Measurements from ENCODE around the gene STX5.

The STX5 gene

GRCh38 chr11:62817129-62817528 lies 14.7 kb downstream of the STX5 start:
- no peaks in the 10 kb centered on the region for H3K9me3 ChIP-seq (ENCODE audit: control insufficient read depth, insufficient read depth, low read depth, low read length)
- no peak overlapping the region for H3K27ac ChIP-seq (ENCODE audit: low read depth, low read length)
- H3K4me3 ChIP-seq (ENCODE audit: low read depth, low read length): no peak overlapping the region
- H3K27me3 ChIP-seq (ENCODE audit: control insufficient read depth, insufficient read depth, low read length): no peaks in the 10 kb centered on the region
- peaks cover 37% of the 10 kb centered on the region for H3K36me3 ChIP-seq (ENCODE audit: control insufficient read depth, insufficient read depth, low read length)
- no peak overlapping the region for H3K9ac ChIP-seq (ENCODE audit: low read length)
- H3K4me1 ChIP-seq (ENCODE audit: control insufficient read depth, insufficient read depth, low read length): no peaks in the 10 kb centered on the region

- Histone ChIP-seq H3K4me1 (ENCODE audit: control insufficient read depth, insufficient read depth, low read length) (no peaks in the 10 kb centered on the region), H3K27ac (ENCODE audit: low read depth, low read length) (no peak overlapping the region), H3K9me3 (ENCODE audit: control insufficient read depth, insufficient read depth, low read depth, low read length) (no peaks in the 10 kb centered on the region), H3K9ac (ENCODE audit: low read length) (no peak overlapping the region), H3K36me3 (ENCODE audit: control insufficient read depth, insufficient read depth, low read length) (peaks cover 32% of the 10 kb centered on the region), H3K4me3 (ENCODE audit: low read depth, low read length) (no peak overlapping the region), H3K27me3 (ENCODE audit: control insufficient read depth, insufficient read depth, low read length) (no peaks in the 10 kb centered on the region)
Observed at GRCh38 chr11:62816557-62816956, 15.3 kb downstream of the STX5 start.

DNA sequence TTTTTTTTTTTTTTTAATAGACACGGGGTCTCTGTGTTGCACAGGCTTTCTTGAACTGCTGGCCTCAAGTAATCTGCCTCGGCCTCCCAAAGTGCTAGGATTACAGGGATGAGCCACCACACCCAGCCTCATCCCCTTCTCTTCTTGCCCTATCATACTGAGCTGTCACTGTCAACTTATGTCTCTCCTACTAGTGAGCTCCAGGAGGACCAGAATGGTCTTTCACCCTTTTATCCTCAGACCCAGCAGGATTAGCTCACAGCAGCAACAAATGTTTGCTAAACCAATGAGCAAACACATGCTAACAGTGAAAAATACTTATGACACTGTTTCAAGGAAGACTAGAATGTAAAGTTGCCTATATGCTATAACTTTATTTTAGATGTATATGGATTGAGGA lies 20.2 kb downstream of the STX5 start:
- Histone ChIP-seq H3K36me3 (ENCODE audit: control insufficient read depth, insufficient read depth, low read length) (peaks cover 3% of the 10 kb centered on the region), H3K27ac (ENCODE audit: low read depth, low read length) (no peak overlapping the region), H3K9ac (ENCODE audit: low read length) (no peak overlapping the region), H3K27me3 (ENCODE audit: control insufficient read depth, insufficient read depth, low read length) (no peaks in the 10 kb centered on the region), H3K4me1 (ENCODE audit: control insufficient read depth, insufficient read depth, low read length) (peaks cover 2% of the 10 kb centered on the region; the same call in 1 of the 2 replicates), H3K9me3 (ENCODE audit: control insufficient read depth, insufficient read depth, low read depth, low read length) (no peaks in the 10 kb centered on the region), H3K4me3 (ENCODE audit: low read depth, low read length) (no peak overlapping the region)

GRCh38 chr11:62810748-62811147 lies 21.1 kb downstream of the STX5 start:
- H3K36me3 ChIP-seq (ENCODE audit: control insufficient read depth, insufficient read depth, low read length): 0 out of 2 replicates have a peak, but pooled peaks cover under 1% of the 10 kb centered on the region
- no peak overlapping the region for H3K9ac ChIP-seq (ENCODE audit: low read length)
- no peak overlapping the region for H3K27ac ChIP-seq (ENCODE audit: low read depth, low read length)
- H3K9me3 ChIP-seq (ENCODE audit: control insufficient read depth, insufficient read depth, low read depth, low read length): no peaks in the 10 kb centered on the region
- H3K27me3 ChIP-seq (ENCODE audit: control insufficient read depth, insufficient read depth, low read length): no peaks in the 10 kb centered on the region
- no peak overlapping the region for H3K4me3 ChIP-seq (ENCODE audit: low read depth, low read length)
- H3K4me1 ChIP-seq (ENCODE audit: control insufficient read depth, insufficient read depth, low read length): peaks cover 9% of the 10 kb centered on the region; the same call in 1 of the 2 replicates

GRCh38 chr11:62806611-62807121 lies 25.2 kb downstream of the STX5 start:
- peak overlapping the region; percentile 91 for H3K4me3 ChIP-seq (ENCODE audit: low read depth, low read length)
- no peaks in the 10 kb centered on the region for H3K27me3 ChIP-seq (ENCODE audit: control insufficient read depth, insufficient read depth, low read length)
- peaks cover 18% of the 10 kb centered on the region for H3K36me3 ChIP-seq (ENCODE audit: control insufficient read depth, insufficient read depth, low read length)
- H3K9ac ChIP-seq (ENCODE audit: low read length): no peak overlapping the region
- H3K9me3 ChIP-seq (ENCODE audit: control insufficient read depth, insufficient read depth, low read depth, low read length): no peaks in the 10 kb centered on the region
- H3K27ac ChIP-seq (ENCODE audit: low read depth, low read length): no peak overlapping the region; the same call in 1 of the 2 replicates
- peaks cover 9% of the 10 kb centered on the region; the same call in 1 of the 2 replicates for H3K4me1 ChIP-seq (ENCODE audit: control insufficient read depth, insufficient read depth, low read length)

DNA sequence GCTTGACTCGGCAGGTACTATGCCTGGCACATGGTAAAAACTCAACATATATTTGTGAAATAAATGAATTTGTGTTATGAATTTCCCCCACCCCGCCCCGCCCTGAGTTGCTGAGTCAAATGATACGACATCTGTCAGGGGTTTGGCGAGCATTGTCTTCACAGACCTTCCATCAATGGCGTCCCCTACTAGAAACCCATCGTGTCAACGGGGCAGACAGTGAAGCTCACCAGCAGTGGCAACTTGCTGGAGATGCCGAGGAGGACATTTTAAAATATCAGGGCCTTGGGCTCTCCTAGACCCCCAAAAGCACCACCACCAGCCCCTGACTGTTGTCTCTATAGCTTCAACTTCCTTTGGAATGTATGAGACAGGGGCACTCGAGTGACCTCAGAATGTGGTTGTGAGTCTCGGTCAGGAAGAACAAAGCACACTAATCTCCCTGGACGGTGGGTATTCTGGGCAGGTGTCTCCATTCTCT lies 25.9 kb downstream of the STX5 start:
- H3K27ac ChIP-seq (ENCODE audit: low read depth, low read length): no peak overlapping the region; the same call in 1 of the 2 replicates

GRCh38 chr11:62805076-62805892 lies 26.6 kb downstream of the STX5 start, which contains the start of gene NXF1:
NXF1 (minus strand) TSS chr11:62805440; CDS start chr11:62805356, 84 bp downstream.
- H3K27me3 ChIP-seq (ENCODE audit: control insufficient read depth, insufficient read depth, low read length): no peaks in the 10 kb centered on the region
- peak within 1 kb of the TSS; percentile 91 for H3K4me3 ChIP-seq (ENCODE audit: low read depth, low read length)
- peaks cover 32% of the 10 kb centered on the region for H3K36me3 ChIP-seq (ENCODE audit: control insufficient read depth, insufficient read depth, low read length)
- H3K9ac ChIP-seq (ENCODE audit: low read length): peak within 1 kb of the TSS; percentile 82
- H3K4me1 ChIP-seq (ENCODE audit: control insufficient read depth, insufficient read depth, low read length): peaks cover 9% of the 10 kb centered on the region; the same call in 1 of the 2 replicates
- H3K27ac ChIP-seq (ENCODE audit: low read depth, low read length): peak within 1 kb of the TSS; percentile 4; the same call in 1 of the 2 replicates
- H3K9me3 ChIP-seq (ENCODE audit: control insufficient read depth, insufficient read depth, low read depth, low read length): no peaks in the 10 kb centered on the region

More for the DNA sequence above, 25.9 kb downstream of the STX5 start:
- no peaks in the 10 kb centered on the region for H3K27me3 ChIP-seq (ENCODE audit: control insufficient read depth, insufficient read depth, low read length)
- peak overlapping the region; percentile 91 for H3K4me3 ChIP-seq (ENCODE audit: low read depth, low read length)
- peaks cover 25% of the 10 kb centered on the region for H3K36me3 ChIP-seq (ENCODE audit: control insufficient read depth, insufficient read depth, low read length)
- peak overlapping the region; percentile 75 for H3K9ac ChIP-seq (ENCODE audit: low read length)
- H3K4me1 ChIP-seq (ENCODE audit: control insufficient read depth, insufficient read depth, low read length): peaks cover 9% of the 10 kb centered on the region; the same call in 1 of the 2 replicates
- no peaks in the 10 kb centered on the region for H3K9me3 ChIP-seq (ENCODE audit: control insufficient read depth, insufficient read depth, low read depth, low read length)

GRCh38 chr11:62804310-62805075 lies 27.4 kb downstream of the STX5 start:
- Histone ChIP-seq H3K9me3 (ENCODE audit: control insufficient read depth, insufficient read depth, low read depth, low read length) (no peaks in the 10 kb centered on the region), H3K27me3 (ENCODE audit: control insufficient read depth, insufficient read depth, low read length) (no peaks in the 10 kb centered on the region), H3K4me3 (ENCODE audit: low read depth, low read length) (peak overlapping the region; percentile 91), H3K4me1 (ENCODE audit: control insufficient read depth, insufficient read depth, low read length) (peaks cover 9% of the 10 kb centered on the region; the same call in 1 of the 2 replicates), H3K9ac (ENCODE audit: low read length) (peak overlapping the region; percentile 82), H3K36me3 (ENCODE audit: control insufficient read depth, insufficient read depth, low read length) (peaks cover 40% of the 10 kb centered on the region), H3K27ac (ENCODE audit: low read depth, low read length) (0 out of 2 replicates have a peak overlapping the region, but pooled peaks have one; percentile 4)

GRCh38 chr11:62801071-62801470 lies 30.8 kb downstream of the STX5 start:
- Histone ChIP-seq H3K36me3 (ENCODE audit: control insufficient read depth, insufficient read depth, low read length) (peaks cover 73% of the 10 kb centered on the region), H3K9me3 (ENCODE audit: control insufficient read depth, insufficient read depth, low read depth, low read length) (no peaks in the 10 kb centered on the region), H3K9ac (ENCODE audit: low read length) (no peak overlapping the region), H3K4me1 (ENCODE audit: control insufficient read depth, insufficient read depth, low read length) (peaks cover 1% of the 10 kb centered on the region; the same call in 1 of the 2 replicates), H3K4me3 (ENCODE audit: low read depth, low read length) (no peak overlapping the region), H3K27me3 (ENCODE audit: control insufficient read depth, insufficient read depth, low read length) (no peaks in the 10 kb centered on the region), H3K27ac (ENCODE audit: low read depth, low read length) (no peak overlapping the region)

DNA sequence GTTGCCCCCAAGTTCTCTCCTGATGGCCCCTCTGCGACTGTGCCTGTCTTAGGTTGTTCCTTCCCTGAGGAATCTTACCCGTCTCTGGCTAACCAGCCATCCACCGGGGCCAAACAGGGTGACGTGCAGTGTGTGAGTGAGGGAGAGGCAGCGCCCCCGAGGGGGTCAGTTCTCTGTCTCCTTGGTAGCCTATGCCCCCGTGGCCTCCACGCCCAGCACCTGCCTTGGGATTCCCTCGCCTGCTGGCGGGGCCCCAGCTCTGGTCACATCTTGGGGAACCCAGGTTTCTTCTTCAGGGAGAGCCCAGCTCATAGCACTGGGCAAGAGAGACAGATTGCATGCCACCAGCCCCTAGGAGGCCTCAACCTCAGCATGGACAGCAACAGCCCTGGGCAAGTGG lies 32.4 kb downstream of the STX5 start:
- H3K36me3 ChIP-seq (ENCODE audit: control insufficient read depth, insufficient read depth, low read length): peaks cover 88% of the 10 kb centered on the region
- H3K27ac ChIP-seq (ENCODE audit: low read depth, low read length): no peak overlapping the region
- peak overlapping the region; percentile 10 for H3K9ac ChIP-seq (ENCODE audit: low read length)
- no peak overlapping the region for H3K4me3 ChIP-seq (ENCODE audit: low read depth, low read length)
- no peaks in the 10 kb centered on the region for H3K27me3 ChIP-seq (ENCODE audit: control insufficient read depth, insufficient read depth, low read length)
- no peaks in the 10 kb centered on the region for H3K4me1 ChIP-seq (ENCODE audit: control insufficient read depth, insufficient read depth, low read length)
- no peaks in the 10 kb centered on the region for H3K9me3 ChIP-seq (ENCODE audit: control insufficient read depth, insufficient read depth, low read depth, low read length)

Data from HUES6 (cell line).